CD4-positive, alpha-beta T cell treated with Interleukin-15 for 1 hour (primary cell): ENCODE data around the gene PTPRR.

ENCODE experiments used
- DNase-seq: peaks from one replicate; pipeline ENCODE4 v3.0.0-alpha.2; 2020

PTPRR gene

DNA sequence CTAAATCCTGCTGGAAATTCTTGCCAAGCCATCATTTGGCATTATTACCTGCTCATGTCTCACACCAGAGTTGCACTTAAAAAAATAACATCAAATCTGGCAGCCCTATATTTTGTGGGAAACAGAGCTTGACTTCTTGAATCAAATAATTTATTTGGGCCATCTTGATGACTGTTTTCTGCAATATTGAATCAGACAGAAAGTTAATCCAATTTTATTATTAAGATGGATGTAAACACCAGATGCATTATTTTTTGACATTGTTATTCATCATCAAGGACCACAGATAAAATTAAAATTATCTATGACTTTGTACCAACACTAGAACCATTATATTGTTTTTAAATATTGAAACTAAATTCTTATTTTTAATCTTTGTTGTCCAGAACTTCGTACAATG lies 132.9 kb downstream of the PTPRR start:
- DNase-seq, result no peak

DNA sequence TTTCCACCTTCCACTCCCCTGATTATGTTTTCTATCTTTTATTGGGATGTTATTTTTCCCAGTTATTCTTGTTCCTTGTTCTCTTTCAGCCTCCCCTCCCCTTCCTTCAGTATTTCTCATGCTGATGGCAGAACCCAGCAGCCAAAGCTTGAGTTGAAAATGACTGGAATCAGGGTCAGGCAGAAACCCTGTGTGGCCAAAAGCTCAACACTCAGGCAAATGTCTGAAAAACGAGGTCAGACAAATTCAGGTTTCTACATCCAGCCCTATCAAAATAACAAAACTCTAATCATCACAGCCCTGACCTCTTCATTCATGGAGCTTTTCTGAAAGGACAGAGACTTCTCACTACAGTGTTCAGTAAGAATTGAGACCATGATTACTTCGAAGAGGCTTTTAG lies 134.6 kb downstream of the PTPRR start:
- no peak for DNase-seq

DNA sequence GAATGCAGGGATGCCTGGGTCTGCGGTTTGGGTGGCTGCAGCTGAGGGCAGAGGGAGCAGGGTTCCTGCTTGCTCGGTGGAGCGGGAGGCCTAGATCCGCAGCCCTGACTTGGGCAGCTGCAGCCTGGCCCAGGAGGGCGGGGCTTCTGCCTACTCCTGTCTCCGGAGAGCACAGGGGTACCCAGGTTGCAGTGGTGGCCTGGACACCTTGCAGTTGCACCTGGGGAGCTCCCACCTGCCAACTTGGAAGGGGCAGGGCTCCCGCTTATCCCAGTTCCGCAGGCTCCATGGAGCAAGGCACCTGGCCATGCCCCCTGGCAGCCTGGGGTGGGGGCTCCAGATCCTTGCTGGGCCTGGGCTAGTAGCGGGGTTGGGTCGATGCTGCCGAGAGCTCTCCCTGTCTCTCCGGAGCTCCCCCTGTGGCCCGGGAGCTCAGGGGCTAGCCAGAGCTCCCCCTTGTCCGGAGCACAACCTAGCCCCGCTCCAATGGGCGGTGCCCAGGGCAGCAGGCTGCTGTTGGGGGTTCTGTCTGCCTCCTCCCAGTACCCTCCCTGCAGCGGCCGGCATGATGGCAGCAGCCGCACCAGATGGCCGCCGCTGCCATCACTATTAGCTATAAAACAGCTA lies 136.4 kb downstream of the PTPRR start:
- DNase-seq, result no peak

DNA sequence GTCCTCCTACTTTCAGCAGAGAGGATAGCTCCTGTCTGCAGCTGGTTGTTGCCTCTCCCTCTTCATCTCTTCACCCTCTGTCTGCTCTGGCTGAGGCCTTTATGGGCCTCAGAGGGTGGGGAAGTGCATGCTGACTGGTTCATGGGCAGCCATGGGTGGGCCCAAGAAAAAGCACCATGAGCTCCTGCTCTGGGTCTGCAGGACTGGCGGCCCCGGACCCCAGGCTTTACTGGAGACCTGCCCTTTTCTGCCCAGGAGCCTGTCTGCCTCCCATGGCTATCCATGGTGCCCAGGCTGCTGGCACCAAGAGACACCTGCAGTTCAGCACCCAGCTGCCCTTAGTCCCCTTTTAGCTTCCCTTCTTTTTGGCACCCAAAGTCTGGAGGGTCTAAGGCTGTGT lies 137.1 kb downstream of the PTPRR start:
- DNase-seq, result no peak

DNA sequence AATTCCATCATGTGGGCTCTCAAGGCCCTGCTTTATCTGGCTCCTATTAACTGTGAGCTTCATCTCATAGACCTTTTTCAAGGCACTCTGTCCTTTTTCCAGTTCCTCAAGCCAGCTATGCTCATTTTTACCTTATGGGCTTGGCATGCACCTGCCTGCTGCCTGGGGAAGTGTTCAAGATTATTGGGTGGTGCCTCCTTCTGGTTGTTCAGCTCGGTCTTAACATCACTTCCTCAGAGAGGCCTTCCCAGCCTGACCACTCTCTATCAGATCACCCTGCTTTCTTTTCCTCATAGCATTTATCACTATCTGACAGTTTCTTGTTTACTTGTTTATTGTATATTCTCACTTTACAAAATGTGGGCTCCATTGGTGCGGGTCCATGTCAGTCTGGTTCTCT lies 141.3 kb downstream of the PTPRR start:
- no peak for DNase-seq

DNA sequence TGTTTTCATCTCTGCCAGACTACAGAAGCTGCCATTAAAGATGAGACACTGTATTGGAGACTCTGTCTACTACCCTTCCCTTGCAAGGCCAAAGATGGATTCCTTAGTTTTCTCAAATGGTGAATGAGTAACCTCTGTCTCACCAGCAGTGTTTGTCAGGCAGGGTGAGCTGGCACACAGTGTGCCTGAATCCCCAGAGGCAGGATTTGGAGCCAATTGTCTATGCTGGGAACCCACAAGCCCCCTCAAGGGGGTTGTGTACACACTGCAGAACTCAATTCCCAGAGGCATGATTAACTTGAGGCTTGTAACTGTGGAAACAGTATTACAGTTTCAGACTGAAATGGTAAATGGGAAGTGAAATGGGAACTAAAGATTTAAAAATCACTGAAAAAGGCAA lies 146.5 kb downstream of the PTPRR start:
- DNase-seq, result no peak

DNA sequence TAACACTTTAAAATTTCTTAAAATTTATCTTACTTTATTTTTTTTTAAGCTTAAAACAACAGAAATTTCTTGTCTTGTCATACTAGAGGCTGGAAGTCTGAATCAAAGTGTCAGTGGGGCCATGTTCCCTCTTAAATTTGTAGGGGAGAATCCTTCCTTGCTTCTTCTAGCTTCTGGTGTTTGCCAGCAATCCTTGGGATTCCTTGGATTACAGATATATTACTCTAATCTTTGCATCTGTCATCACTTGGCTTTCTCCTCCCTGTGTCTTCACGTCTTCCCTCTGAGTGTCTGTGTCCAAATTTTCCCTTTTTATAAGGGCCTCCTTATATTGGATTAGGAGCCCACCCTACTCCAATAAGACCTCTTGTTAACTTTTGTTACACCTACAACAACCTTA lies 147.7 kb downstream of the PTPRR start:
- DNase-seq, result no peak

DNA sequence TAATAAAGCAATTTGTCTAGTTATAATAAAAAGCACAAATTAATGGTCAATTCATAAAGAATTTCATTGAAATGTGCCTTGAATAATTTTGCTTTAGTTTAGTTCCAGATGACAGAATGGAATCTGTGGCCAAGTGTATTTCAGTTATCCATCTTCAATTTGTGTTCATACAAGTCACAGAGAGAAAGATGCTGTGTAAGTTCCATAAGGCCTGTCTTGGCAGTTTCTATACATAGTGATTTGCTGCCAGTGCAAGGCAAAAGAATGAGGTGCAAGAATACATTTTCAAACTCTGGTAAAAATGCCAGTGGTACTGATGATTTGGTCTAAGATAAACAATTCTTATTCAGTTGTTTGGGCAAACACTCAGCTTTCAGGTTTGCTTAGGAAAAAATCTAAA lies 149.0 kb downstream of the PTPRR start:
- DNase-seq, result no peak

DNA sequence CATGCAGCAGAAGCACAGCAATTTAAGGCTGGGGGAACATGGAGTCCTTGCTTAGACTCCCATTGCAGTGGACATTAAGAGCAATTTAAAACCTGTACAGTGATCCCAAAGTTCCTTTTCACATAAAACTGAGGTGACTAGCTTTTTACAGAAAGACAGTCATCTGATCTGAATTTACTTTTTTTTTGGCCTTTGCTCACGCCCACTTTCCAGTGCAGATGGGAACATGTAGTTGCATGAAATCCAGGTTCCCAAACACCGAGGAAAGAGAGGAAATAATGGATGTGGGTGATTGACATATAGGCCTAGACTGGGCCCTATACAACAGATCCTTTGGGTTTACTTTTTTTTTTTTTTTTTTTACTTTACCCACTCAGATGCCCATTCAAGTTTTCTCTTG lies 156.9 kb downstream of the PTPRR start:
- DNase-seq, result no peak

DNA sequence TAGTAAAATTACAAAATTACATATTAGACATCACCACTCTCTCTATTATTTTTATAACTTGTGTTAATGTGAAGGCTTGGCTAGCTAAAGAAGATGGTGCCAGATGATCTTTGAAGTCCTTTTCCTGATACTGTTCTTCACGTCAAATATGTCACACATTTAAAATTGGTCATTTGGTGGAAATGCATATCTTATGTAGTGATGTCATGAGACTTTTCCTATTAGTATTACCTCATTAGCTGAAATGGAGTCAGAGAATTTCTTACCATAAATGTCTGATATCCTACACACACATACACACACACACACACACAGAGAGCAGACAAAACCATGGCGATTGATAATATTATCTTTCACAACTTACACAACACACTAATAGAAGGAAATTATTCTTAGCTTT lies 158.5 kb downstream of the PTPRR start:
- no peak for DNase-seq

DNA sequence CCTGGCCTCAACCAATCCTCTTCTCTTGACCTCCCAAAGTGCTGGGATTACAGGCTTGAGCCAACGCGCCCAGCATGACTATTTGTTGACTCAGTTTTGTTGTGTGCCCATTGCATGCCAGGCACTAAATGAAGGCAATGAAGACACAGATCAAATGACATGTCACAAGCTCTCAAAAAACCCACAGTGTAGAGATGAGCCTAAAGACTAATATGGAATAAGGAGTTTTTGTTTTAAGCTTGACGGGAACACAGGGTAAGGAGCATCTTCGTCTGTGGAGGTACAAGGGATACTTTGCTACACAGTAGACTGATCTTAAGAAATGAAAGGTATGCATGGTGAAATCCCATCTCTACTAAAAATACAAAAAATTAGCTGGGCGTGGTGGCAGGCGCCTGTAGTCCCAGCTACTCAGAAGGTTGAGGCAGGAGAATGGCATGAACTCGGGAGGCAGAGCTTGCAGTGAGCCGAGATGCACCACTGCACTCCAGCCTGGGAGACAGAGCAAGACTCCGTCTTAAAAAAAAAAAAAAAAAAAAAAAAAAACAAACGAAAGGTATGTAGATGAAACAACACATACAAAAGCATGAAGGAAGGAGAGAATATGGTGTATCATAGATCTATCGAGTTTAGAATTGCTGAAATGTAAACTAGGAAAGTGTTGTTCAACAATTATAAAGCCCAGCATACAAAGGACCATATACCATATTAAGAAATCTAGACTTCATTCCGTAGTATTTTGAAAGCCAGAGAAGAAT lies 161.2 kb downstream of the PTPRR start:
- no peak for DNase-seq

DNA sequence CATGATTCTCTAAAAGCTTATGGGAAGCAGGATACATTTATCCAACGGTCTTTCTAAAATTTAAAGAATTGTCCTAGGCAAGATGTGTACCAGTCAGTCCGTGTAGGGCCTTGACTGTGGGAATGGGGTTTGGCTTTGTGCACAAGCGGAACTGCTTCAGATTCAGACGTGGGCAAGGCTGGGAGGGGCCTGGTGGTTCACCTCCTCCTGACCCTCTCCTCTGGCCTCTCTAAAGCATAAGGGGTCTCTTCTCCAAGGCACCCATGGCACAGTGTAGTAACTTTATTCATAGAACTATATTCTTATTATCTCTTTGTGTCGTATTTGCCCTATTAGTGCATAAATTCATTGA lies 162.1 kb downstream of the PTPRR start:
- no peak for DNase-seq

DNA sequence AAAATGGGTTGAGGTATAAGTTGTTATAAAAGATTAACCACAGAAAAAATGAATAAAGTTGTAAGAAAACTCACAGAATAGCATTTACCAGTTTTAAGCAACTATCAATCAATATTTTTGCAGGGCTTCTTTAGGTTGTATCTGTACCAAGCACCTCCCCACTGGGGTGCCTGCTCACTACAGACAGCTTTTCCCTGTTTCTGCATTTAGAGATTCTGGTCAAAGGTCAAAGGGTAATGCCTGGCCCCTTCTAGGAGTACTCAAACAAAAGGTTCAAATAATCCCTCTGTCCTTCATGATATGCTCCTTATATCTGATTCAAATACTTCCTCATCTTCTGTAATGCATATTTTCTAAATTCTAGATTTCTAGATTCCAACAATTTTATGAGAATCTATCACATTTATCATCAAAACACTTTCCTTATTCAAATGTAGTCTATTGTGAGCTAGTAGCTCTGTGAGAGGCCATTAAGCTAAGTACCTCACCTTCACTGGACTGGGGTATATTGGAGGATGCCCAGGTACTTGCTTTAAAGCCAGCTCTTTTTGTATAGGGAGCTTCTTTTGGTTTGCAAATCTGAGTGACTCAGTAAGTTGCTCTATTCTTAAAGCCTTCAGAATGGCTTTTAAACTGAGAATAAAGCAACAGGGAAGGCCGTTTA lies 162.6 kb downstream of the PTPRR start:
- DNase-seq, result no peak

DNA sequence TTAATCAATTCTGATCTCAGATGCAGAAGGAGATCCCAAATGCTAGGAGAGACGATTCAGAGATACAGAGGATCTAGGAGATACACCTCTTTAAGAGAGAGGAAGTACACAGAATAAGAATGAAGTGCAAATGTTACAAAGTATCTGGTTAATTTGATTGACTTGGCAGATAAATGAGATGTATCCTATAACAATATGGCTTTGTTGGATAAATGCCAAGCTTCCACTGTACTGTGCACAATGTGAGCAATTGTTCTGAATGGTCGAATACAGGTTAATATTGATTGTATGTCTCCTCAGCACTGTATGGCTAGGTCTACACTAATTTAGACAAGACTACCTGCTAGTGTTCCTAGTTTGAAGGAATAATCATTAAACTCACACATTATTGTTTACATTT lies 163.7 kb downstream of the PTPRR start:
- no peak for DNase-seq

DNA sequence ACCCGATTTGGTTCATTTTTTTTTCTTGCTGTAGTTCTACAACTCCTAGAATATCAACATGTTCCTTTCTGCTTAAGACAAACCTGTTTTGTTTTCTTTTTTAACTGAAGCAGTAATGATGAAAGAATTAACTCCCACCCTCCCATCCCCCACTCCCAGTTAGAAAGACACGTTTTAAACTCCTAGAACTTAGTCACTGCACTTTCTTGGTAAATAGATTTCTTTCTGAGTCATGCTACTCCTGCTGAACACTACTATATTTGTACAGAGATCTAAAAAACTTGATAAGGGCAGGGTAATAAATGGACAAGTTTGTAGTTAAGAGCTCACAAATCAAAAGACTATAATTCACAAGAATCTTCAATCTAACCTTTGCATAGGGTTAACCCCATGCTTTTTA lies 164.4 kb downstream of the PTPRR start:
- DNase-seq, result no peak

DNA sequence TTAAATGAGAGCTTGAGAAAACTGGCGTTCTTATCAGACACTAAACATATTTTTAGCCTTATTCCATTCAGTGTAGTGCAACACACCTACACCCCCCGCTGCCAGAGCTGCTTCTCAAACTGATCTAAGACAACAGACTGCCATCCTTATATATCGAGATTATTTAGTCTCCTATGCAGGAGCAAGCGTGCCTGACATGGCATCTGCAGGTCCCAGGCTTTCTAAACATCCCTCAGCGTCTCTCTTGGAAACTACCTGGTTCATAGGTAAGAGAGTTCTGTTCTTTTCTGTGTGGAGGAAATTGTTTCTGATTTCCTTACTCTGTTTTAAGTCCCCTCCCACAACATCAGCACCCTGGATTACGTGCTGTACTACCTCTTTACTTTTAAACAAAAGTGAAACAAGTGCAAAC lies 166.2 kb downstream of the PTPRR start:
- DNase-seq, result no peak

DNA sequence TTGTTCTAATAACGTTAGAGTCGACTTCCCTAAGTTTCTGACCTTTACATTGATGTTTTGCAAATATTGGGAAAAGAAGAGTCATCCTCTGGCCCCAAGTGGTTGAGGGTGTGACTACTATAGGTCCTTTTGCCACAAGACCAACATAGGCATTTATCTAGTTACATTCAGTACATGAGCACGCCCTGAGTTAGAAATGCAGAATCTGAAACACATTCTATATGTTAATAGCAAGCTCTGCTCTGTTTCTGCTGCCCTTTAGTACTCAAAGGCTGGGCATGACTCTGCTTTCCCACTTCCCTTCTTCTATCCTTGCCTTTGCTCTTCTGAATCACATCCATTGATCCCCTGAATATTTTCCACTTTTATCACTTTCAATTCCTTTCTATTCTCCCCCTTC lies 168.2 kb downstream of the PTPRR start:
- no peak for DNase-seq

DNA sequence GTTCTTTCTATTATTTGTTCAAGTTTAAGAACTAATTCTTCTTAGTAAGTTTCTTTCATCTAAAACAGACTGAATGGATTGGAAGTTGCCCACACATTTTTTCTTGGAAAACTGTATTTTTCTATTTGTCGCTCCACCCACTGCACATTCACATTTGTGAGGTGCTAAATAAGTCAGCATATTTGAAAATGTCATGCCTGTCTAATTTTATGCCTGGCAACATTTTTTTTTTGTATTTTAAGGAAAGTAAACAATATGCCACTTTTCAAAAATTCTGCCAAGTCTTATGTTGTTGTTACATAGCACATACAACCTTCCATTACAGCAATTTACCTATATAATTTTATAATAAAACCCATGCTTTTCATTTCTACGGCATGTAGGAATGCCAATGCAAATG lies 170.6 kb downstream of the PTPRR start:
- no peak for DNase-seq

DNA sequence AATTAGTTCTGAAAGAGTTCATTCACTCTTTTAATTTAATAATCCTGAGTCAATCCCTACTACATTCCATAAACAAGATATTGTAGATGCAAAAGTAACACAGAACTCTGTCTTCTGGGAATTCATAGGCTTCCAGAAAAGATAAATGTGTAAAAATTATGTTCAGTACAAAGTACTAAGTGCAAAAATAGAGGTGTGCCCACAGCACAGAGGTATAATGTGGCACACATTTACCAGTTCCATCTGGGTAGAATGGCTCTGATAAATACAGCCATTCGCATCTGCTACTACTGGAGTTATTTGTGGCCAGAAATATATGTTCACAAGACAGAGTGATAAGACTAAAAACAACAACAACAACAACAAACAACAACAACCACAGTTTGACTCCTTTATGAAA lies 171.7 kb downstream of the PTPRR start:
- no peak for DNase-seq

DNA sequence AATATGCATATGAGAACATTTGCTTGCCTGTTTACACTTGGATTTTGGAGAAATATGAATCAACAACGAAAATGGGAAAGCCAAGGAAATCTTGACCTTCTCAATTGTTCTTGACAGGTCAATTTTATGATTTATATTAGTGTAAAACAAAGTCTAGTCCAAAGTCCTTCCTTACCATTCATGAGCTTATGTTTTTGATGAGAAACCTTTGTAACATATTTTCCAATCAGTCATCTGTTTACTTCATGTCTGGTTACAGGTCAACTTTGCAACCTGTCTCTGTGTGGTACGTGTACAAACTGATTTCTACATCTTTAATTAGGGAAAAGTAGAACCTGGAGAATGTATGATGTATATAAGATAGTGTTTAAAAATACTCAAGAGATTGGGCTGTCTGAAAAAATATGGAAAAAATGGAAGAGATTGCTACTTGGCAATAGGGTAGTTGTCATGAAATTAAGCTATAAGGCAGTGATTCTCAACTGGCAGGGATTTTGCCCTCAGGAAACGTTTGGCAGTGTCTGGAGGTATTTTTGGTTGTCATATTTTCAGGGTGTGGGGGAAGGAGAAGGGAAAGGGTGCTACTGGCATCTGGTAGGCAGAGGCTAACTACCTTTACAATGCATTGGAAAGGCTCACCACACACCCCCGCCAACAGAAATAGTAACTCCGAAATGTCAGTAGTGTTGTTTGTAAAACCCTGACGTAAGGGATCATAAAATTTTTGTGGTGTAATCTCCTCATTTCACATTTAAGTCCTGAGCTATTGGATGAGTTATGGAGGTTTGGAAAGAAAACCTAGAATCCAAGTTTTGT lies 172.9 kb downstream of the PTPRR start:
- DNase-seq, result no peak

DNA sequence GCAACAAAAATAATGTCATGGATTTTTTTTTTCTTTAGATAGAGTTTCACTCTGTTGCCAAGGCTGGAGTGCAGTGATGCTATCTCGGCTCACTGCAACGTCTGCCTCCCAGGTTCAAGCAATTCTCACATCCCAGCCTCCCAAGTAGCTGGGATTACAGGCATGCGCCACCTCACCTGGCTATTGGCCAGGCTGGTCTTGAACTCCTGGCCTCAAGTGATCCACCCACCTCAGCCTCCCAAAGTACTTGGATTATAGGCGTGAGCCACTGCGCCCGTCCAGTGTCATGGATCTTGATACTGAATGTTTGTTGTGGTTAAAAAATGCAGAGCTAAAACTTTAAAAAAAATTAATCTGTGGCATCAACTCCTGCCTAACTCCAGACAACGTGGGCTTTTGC lies 175.5 kb downstream of the PTPRR start:
- no peak for DNase-seq

DNA sequence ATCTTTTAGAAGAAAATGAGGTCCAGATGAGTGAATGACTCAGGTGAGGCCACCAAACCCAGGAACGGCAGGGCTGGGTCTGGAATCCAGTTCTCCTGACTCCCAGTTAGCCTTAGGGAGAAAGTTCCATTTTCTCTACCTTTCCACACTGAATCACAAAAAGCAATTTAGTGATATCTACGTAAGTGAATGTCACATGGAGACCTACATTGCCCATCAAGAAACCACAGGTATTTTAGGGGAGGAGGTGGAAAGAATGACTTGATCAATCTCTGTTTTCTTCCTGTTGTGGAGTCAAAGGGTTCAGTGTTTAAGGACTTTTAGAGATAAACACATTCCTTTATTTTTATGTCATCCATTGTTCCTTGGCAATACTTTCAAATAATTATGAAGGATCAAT lies 176.4 kb downstream of the PTPRR start:
- DNase-seq, result no peak

DNA sequence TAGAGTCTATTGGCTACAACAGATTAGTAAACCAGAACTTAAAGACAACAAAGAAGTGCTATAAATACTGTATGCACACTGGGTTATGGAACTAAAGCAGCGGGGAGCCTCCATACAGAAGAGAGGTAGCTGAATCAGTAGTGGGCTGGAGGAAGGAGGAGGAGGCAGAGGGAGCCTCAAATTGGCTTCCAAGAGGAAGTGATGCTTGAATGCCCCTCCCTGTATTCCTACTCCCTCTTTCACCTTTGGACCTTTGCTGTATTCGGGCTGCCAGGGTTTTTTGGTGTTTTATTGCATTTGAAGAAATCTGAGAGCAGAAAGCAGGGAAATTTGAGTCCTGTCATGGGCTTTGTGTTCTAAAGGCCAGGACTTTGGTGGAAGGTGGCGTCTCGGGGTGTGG lies 179.3 kb downstream of the PTPRR start:
- DNase-seq, result no peak

DNA sequence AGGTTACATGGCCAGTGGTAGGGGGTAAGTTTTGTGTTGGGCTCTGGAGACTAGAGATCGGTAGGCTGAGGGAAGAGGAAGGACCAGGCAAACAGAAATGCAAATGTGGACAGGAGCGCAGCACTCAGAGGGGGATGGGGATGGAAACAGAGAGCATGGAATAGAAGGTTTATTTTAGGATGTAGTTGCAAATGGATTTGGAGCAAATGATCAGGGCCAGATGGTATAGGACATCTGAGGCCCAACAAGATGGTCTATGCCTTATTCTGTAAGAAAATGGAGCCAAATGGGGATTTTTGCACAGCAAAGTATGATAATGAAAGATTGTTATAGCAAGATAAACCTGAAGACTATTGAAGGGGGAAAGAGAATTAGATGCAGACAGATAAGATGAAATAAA lies 180.8 kb downstream of the PTPRR start:
- DNase-seq, result no peak
